ENCODE data around the gene CACNA2D4.
"Not testable (repeated sequence)": the region's sequence is repeated elsewhere in the genome, so short reads cannot be mapped to it uniquely, and the experiment has no call there.

Gene CACNA2D4

DNA sequence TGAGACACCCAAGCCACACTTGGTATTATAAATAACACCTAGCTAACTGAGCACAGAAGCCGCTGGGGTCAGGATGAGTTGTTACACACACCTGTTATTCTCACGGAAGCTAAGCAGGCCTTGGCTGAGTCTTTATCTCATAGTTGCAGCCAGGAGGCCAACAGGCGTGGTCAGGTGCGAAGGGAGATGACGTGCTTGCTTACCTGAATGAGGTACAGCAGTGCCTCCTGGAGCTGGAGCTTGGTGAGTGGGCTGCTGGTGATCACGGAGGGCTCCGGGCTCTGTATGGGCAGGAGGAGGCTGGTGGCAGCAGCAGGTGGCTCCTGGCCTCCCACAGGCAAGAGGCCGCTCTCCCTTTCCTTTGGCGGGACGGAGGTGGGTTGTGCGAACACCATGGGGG is 30.4 kb upstream of the CACNA2D4 start:
- no peak overlapping the region for H3K4me3 ChIP-seq (ENCODE audit: low read depth, low read length)
- TF ChIP-seq, protein P1, sequence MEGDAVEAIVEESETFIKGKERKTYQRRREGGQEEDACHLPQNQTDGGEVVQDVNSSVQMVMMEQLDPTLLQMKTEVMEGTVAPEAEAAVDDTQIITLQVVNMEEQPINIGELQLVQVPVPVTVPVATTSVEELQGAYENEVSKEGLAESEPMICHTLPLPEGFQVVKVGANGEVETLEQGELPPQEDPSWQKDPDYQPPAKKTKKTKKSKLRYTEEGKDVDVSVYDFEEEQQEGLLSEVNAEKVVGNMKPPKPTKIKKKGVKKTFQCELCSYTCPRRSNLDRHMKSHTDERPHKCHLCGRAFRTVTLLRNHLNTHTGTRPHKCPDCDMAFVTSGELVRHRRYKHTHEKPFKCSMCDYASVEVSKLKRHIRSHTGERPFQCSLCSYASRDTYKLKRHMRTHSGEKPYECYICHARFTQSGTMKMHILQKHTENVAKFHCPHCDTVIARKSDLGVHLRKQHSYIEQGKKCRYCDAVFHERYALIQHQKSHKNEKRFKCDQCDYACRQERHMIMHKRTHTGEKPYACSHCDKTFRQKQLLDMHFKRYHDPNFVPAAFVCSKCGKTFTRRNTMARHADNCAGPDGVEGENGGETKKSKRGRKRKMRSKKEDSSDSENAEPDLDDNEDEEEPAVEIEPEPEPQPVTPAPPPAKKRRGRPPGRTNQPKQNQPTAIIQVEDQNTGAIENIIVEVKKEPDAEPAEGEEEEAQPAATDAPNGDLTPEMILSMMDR (IDR thresholded peaks at IDR 0.05; ENCODE audit: control insufficient read depth, extremely low read depth, insufficient read depth) = no peak
- DNase-seq (ENCODE audit: low read depth) = no peak

DNA sequence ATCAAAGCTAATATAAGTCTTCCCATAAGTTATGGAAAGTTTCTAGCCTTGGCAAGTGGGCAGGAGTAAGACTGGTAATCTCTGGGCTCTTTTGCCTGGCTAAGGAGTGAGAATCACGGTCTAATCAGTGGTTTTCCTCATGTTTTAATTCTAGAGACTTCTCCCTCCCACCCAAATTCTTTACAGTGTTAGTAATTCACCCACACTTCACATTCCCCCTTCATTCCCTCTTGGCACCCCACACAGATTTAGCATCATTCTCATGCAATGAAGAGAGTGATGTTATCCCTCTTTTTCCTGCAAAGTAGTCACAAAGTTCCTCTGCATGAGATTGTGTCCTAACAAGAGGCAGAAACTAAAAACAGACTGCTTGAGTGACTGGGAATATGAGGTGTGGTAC is 28.6 kb upstream of the CACNA2D4 start:
- TF ChIP-seq, protein P1 (IDR thresholded peaks at IDR 0.05; ENCODE audit: control insufficient read depth, extremely low read depth, insufficient read depth) = no peak
- H3K4me3 ChIP-seq (ENCODE audit: low read depth, low read length) = no peak overlapping the region
- no peak for DNase-seq (ENCODE audit: low read depth)

DNA sequence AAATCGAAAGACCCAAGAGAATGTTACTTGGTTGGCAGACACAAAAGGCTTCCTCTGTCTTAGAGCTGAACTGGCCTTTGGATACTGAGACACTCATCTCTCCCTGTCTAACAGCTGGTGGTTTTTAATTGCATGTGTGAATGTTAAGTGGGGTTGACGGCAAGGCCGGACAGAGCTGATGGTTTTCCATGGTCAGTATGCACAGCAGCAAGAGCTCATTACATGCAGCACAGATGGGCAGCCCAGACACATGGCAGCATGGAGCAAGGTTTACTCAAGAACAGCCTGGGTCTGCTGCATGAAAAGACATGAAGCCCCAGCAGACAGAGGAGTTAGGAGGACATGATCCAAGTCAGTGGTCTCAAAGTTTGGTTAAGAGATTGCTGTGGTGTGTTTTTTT is 27.8 kb upstream of the CACNA2D4 start:
- TF ChIP-seq, protein P1 (IDR thresholded peaks at IDR 0.05; ENCODE audit: control insufficient read depth, extremely low read depth, insufficient read depth) = no peak
- H3K4me3 ChIP-seq (ENCODE audit: low read depth, low read length) = no peak overlapping the region
- no peak for DNase-seq (ENCODE audit: low read depth)

DNA sequence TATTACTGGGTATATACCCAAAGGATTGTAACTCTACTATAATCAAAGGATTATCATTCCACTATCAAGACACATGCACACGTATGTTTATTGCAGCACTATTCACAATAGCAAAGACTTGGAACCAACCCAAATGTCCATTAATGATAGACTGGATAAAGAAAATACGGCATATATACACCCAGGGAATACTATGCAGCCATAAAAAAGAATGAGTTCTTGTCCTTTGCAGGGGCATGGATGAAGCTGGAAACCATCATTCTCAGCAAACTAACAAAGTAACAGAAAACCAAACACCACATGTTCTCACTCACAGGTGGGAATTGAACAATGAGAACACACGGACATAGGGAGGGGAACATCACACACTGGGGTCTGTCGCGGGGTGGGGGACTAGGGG is 27.1 kb upstream of the CACNA2D4 start:
- H3K4me3 ChIP-seq (ENCODE audit: low read depth, low read length); DNase-seq (ENCODE audit: low read depth): not testable (repeated sequence)

DNA sequence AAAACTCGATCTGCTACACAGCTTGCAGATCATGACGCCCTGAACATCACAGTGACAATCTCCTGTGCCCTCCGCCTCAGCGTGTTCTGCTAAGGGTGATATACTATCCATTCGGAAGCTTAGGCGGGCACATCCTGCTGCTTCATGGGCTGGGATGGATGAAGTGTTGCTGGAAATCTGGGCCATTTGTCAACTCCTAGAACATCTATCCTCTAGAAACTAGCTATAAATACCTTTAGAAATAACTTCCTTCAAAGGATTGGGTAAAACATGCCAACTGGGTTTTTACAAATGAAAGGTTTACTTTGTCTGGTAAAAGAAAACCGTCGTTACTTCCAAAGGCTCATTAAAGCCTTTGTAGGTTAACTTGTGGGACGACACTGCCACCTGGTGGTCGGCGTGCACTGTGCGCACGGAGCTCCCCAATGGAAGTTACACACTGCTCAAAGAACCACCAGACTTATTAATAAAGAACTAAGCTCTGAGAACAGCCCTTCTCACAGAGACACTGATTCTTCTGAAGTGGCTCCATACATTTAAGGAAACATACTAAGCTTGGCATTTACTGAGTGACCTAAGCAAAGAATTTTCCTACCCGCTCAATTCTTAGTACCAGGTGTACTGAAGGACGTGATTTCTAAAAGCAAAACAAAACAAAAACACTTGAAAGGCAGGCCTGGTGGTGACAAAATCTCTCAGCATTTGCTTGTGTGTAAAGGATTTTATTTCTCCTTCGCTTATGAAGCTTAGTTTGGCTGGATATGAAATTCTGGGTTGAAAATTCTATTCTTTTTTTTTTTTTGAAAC is 21.6 kb upstream of the CACNA2D4 start:
- TF ChIP-seq, protein P1 (IDR thresholded peaks at IDR 0.05; ENCODE audit: control insufficient read depth, extremely low read depth, insufficient read depth) = peak; percentile 96
- DNase-seq (ENCODE audit: low read depth) = peak; percentile 50

DNA sequence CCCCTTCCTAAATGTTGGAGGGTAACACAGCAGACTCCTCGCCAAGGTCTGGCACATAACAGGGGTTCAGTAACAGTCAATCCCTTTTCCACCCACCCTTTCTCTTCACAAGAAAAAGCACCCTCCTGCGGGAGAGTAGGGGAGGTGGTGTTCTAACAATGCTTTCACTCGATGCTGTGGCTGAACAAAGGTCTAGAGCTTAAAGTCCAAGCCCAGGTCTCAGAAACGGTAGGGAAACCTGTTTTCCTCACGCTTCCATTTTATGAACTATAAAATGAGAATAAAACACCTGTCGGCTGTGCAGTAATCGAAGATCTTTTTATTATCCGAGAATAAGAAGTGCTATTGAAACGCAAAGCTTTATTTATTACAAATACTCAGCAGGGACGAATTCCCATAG is 20.9 kb upstream of the CACNA2D4 start:
- no peak for DNase-seq (ENCODE audit: low read depth)
- TF ChIP-seq, protein P1 (IDR thresholded peaks at IDR 0.05; ENCODE audit: control insufficient read depth, extremely low read depth, insufficient read depth) = no peak
- H3K4me3 ChIP-seq (ENCODE audit: low read depth, low read length) = no peak overlapping the region

More for the DNA sequence above, 21.6 kb upstream of the CACNA2D4 start:
- no peak overlapping the region for H3K4me3 ChIP-seq (ENCODE audit: low read depth, low read length)

DNA sequence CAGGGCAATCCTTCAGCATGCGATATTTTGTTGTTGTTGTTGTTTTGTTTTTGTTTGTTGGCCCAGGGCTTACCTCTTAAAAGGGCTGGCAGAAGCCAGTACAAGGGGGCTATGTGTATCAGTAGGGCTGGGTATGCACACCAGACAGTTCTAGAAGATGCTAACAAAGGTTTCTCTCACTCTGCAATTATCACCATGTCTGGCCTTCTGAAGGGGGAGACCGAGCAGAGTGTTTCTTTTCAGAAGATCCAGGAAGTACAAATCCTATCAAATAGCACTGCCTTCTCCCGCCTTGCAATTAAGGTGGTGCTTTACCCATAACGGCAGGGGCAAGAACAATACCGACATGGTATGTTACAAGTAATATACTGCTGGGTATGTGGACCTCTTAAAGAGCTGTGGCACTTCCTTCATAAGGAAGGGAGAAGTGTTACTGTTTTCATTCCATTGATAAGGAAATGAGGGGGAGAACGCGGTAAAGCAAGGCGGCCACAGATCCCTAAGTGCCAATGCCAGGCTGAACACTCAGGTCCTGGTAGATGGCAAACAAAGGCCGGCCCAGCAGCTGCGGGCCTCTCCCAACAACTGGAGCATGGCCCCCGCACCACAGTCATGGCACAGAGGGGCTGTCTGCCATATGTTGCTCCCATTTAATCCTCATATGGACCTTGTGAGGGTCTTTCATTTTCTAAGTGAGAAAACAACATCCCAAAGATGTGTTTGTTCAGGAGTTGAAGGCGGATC is 19.2 kb upstream of the CACNA2D4 start:
- TF ChIP-seq, protein P1 (IDR thresholded peaks at IDR 0.05; ENCODE audit: control insufficient read depth, extremely low read depth, insufficient read depth) = no peak
- H3K4me3 ChIP-seq (ENCODE audit: low read depth, low read length) = no peak overlapping the region
- no peak for DNase-seq (ENCODE audit: low read depth)

Data from LNCaP clone FGC (cell line).